K562 (cell line): Measurements from ENCODE around the gene IMP4. TPM values are rescaled to one million over a fixed set of nuclear protein-coding genes. Genes with fewer than 3 reads are reported as not detected.
A peak's percentile ranks its signal among the peaks of the same experiment; 100 is the strongest.

ENCODE experiments used
- AFF4 ChIP-seq: sonication (generic); formaldehyde crosslinking; IDR thresholded peaks from 2 replicates; pipeline ENCODE4 v1.8.0; 2023; ENCODE audit warnings: mild to moderate bottlenecking, missing genetic modification reagents
- HDAC3 ChIP-seq: fragments of 450-650 bp; IDR thresholded peaks from 2 replicates; pipeline ENCODE4 v1.6.1; 2018; ENCODE audit warnings: borderline replicate concordance, mild to moderate bottlenecking, moderate library complexity; ENCODE audit not compliant: partially characterized antibody
- HINFP ChIP-seq: fragments of 450-650 bp; conservative IDR thresholded peaks from 2 replicates; pipeline ENCODE4 v1.6.1; 2016; ENCODE audit warnings: missing genetic modification characterization, low read depth, mild to moderate bottlenecking, control low read depth, missing compliant biosample characterization
- HNRNPL ChIP-seq: fragments of 200-400 bp; formaldehyde crosslinking; IDR thresholded peaks from 2 replicates; pipeline ENCODE4 v1.6.1; 2017; ENCODE audit warnings: low read depth, mild to moderate bottlenecking, low read length
- HNRNPLL ChIP-seq: fragments of 200-400 bp; formaldehyde crosslinking; IDR thresholded peaks from 2 replicates; pipeline ENCODE4 v1.6.1; 2017; ENCODE audit warnings: low read length, low read depth, mild to moderate bottlenecking; ENCODE audit not compliant: poor library complexity, severe bottlenecking
- ID3 ChIP-seq, 2 experiments: fragments of 250-450 bp in 1 of 2; fragments of 450-650 bp in 1 of 2; sonication (Bioruptor Pico) in 1 of 2; IDR thresholded peaks; 2 replicates each; pipeline versions ENCODE4 v1.6.1 to v1.8.0; 2016 to 2021; ENCODE audit warnings: mild to moderate bottlenecking in 2 of 2, moderate library complexity in 2 of 2, missing compliant biosample characterization in 1 of 2, missing genetic modification characterization in 1 of 2
- RFX7 ChIP-seq: fragments of 250-450 bp; sonication (Bioruptor Pico); IDR thresholded peaks from 2 replicates; pipeline ENCODE4 v1.5.1; 2021; ENCODE audit warnings: mild to moderate bottlenecking
- SIRT6 ChIP-seq: IDR thresholded peaks from one replicate; pipeline ENCODE4 v1.6.1; 2012; ENCODE audit warnings: low read depth, mild to moderate bottlenecking, control low read depth, inconsistent platforms, low read length, moderate library complexity
- SMARCA4 ChIP-seq: fragments of 450-650 bp; IDR thresholded peaks from 2 replicates; pipeline ENCODE4 v1.6.1; 2016
- TGIF2 ChIP-seq: sonication (generic); formaldehyde crosslinking; IDR thresholded peaks from 2 replicates; pipeline ENCODE4 v1.8.1; 2022; ENCODE audit warnings: mild to moderate bottlenecking, missing genetic modification reagents, moderate library complexity
- THRA ChIP-seq: fragments of 450-650 bp; IDR thresholded peaks from 2 replicates; pipeline ENCODE4 v1.6.1; 2017; ENCODE audit warnings: mild to moderate bottlenecking, moderate library complexity
- TSHZ1 ChIP-seq: fragments of 250-450 bp; sonication (Bioruptor Pico); IDR thresholded peaks from 2 replicates; pipeline ENCODE4 v1.4.0; 2020; ENCODE audit warnings: mild to moderate bottlenecking, moderate library complexity
- ZNF274 ChIP-seq: IDR thresholded peaks from 2 replicates; pipeline ENCODE4 v1.6.1; 2011; ENCODE audit warnings: low read depth, mild to moderate bottlenecking, low read length, moderate library complexity, borderline replicate concordance
- ZNF282 ChIP-seq: sonication (generic); formaldehyde crosslinking; IDR thresholded peaks from 2 replicates; pipeline ENCODE4 v1.8.1; 2023; ENCODE audit warnings: missing genetic modification reagents
- ZNF695 ChIP-seq: fragments of 450-650 bp; formaldehyde crosslinking; IDR thresholded peaks from 2 replicates; pipeline ENCODE4 v1.4.0; 2020; ENCODE audit warnings: mild to moderate bottlenecking, moderate library complexity
- polyA plus RNA-seq, 8 experiments: library from polyadenylated mRNA; depleted of rRNA in 4 of 8; stranded (reverse) in 5 of 8; unstranded in 3 of 8; fragments of >200 nt; fragmentation: Nextera tagmentation in 2 of 8; fragmentation: Illumina TruSeq in 1 of 8; extraction: Ambion mirVana in 2 of 8; extraction: Trizol in 1 of 8; gene quantifications; 2 replicates each; pipeline versions ENCODE4 v1.2.1 to v1.2.3, GENCODE V29; 2011 to 2014; ENCODE audit warnings: inconsistent platforms in 1 of 8, missing spikeins in 1 of 8
- total RNA-seq, 7 experiments: library from RNA; depleted of rRNA in 6 of 7; stranded (reverse); fragments of >200 nt in 6 of 7; fragmentation: Illumina TruSeq in 2 of 7; extraction: Trizol in 2 of 7; gene quantifications; 2 replicates each; pipeline versions ENCODE4 v1.2.1 to v1.2.3, GENCODE V29; 2011 to 2021; ENCODE audit warnings: low replicate concordance in 1 of 7

The IMP4 gene
- total and polyA plus RNA-seq, 9 of the 15 experiments (the other 6 are each of a cell fraction or from before 2014, with no cell fraction given), result 35.4 to 209 (median 100.0) TPM

GRCh38 chr2:130372055-130372832, 29.5 kb downstream of the IMP4 start (continued):
- TF ChIP-seq HINFP (tag) (no peak), SMARCA4 (no peak), HNRNPLL (no peak), ZNF274 (no peak), RFX7 (CRISPR knock-in tag) (no peak), ZNF695 (CRISPR knock-in tag) (no peak), ID3 (CRISPR knock-in tag; IDR thresholded peaks at IDR 0.05) (no peak), ID3 (tag; IDR thresholded peaks at IDR 0.05) (peak; percentile 64; the same call in 1 of the 2 replicates), HDAC3 (no peak), THRA (no peak), AFF4 (CRISPR knock-in tag) (no peak), ZNF282 (CRISPR knock-in tag) (0 out of 2 replicates have a peak, but pooled peaks have one; percentile 31), TGIF2 (peak; percentile 83; the same call in 1 of the 2 replicates), TSHZ1 (CRISPR knock-in tag) (no peak), HNRNPL (peak; percentile 97), SIRT6 (no peak)
